Lower leg skin (tissue), 3 donors: ENCODE results near the gene CTXND1.

Source experiments
- POLR2A ChIP-seq, 2 donors: fragments of 450-650 bp; IDR thresholded peaks; one replicate each; pipeline ENCODE4 v1.6.1; 2016 to 2017; ENCODE audit warnings: antibody characterized with exemption in 2 of 2, mild to moderate bottlenecking in 1 of 2, moderate library complexity in 1 of 2
- TF ChIP-seq, protein P1 (sequence below), 3 donors: fragments of 450-650 bp; IDR thresholded peaks; one replicate each; pipeline ENCODE4 v1.5.1; 2016; ENCODE audit warnings: antibody characterized with exemption in 3 of 3, mild to moderate bottlenecking in 3 of 3, moderate library complexity in 2 of 3

- TF ChIP-seq, protein P1, sequence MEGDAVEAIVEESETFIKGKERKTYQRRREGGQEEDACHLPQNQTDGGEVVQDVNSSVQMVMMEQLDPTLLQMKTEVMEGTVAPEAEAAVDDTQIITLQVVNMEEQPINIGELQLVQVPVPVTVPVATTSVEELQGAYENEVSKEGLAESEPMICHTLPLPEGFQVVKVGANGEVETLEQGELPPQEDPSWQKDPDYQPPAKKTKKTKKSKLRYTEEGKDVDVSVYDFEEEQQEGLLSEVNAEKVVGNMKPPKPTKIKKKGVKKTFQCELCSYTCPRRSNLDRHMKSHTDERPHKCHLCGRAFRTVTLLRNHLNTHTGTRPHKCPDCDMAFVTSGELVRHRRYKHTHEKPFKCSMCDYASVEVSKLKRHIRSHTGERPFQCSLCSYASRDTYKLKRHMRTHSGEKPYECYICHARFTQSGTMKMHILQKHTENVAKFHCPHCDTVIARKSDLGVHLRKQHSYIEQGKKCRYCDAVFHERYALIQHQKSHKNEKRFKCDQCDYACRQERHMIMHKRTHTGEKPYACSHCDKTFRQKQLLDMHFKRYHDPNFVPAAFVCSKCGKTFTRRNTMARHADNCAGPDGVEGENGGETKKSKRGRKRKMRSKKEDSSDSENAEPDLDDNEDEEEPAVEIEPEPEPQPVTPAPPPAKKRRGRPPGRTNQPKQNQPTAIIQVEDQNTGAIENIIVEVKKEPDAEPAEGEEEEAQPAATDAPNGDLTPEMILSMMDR (IDR thresholded peaks at IDR 0.05): no peak
- no peak for TF ChIP-seq POLR2A (IDR thresholded peaks at IDR 0.05)
Measured at GRCh38 chr15:80191198-80191597, 60.8 kb downstream of the CTXND1 start.
